ENCODE results near the gene SLIT3.

GRCh38 chr5:169085212-169085611, 215.7 kb downstream of the SLIT3 start:
- TF ChIP-seq, protein P1, sequence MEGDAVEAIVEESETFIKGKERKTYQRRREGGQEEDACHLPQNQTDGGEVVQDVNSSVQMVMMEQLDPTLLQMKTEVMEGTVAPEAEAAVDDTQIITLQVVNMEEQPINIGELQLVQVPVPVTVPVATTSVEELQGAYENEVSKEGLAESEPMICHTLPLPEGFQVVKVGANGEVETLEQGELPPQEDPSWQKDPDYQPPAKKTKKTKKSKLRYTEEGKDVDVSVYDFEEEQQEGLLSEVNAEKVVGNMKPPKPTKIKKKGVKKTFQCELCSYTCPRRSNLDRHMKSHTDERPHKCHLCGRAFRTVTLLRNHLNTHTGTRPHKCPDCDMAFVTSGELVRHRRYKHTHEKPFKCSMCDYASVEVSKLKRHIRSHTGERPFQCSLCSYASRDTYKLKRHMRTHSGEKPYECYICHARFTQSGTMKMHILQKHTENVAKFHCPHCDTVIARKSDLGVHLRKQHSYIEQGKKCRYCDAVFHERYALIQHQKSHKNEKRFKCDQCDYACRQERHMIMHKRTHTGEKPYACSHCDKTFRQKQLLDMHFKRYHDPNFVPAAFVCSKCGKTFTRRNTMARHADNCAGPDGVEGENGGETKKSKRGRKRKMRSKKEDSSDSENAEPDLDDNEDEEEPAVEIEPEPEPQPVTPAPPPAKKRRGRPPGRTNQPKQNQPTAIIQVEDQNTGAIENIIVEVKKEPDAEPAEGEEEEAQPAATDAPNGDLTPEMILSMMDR (conservative IDR thresholded peaks at IDR 0.05; ENCODE audit: low read depth, low read length), result no peak
- TF ChIP-seq EZH2phosphoT487 (IDR thresholded peaks at IDR 0.05; ENCODE audit: borderline replicate concordance, low read length) (no peak), EZH2 (IDR thresholded peaks at IDR 0.05; ENCODE audit: low read length, unreplicated experiment) (no peak)

Data from PC-3 (cell line).